HEK293 (cell line): ENCODE data around the gene CPLANE1.

ENCODE experiments used
- TCF7L2 ChIP-seq: IDR thresholded peaks from 2 replicates; pipeline ENCODE4 v1.6.1; 2011; ENCODE audit warnings: low read depth, mild to moderate bottlenecking, inconsistent platforms, low read length, moderate library complexity, borderline replicate concordance
- YY1 ChIP-seq: fragments of 450-650 bp; formaldehyde crosslinking; IDR thresholded peaks from 2 replicates; pipeline ENCODE4 v1.5.1; 2018; ENCODE audit warnings: missing biosample characterization, missing genetic modification characterization
- ZNF423 ChIP-seq: fragments of 450-650 bp; formaldehyde crosslinking; IDR thresholded peaks from 2 replicates; pipeline ENCODE4 v1.5.1; 2016; ENCODE audit warnings: missing biosample characterization, missing genetic modification characterization
- ZNF629 ChIP-seq: fragments of 450-650 bp; formaldehyde crosslinking; IDR thresholded peaks from 2 replicates; pipeline ENCODE4 v1.5.1; 2017; ENCODE audit warnings: missing biosample characterization, missing genetic modification characterization
- TF ChIP-seq, protein P1 (sequence below): fragments of 450-650 bp; formaldehyde crosslinking; IDR thresholded peaks from 2 replicates; pipeline ENCODE4 v1.5.1; 2016; ENCODE audit warnings: missing biosample characterization, missing genetic modification characterization

DNA sequence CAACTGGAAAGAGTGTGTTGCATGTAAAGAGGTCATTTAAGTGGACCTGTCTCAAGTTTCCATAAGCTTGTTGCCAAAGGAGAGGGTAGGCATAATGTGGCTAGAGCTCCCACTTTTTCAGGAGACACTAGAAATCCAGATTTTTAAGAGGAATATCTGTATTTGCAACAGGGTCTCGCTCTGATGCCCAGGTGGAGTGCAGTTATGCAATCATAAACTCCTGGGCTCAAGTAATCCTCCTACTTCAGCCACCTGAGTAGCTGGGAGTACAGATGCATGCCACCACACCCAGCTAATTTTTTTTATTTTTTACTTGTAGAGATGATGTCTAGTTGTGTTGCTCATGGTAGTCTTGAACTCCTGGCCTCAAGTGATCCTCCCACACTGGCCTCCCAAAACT is 189.1 kb downstream of the CPLANE1 start:
- TF ChIP-seq ZNF423 (tag by site-specific recombination) = no peak
- no peak for TF ChIP-seq TCF7L2
- TF ChIP-seq ZNF629 (tag by site-specific recombination) = no peak
- TF ChIP-seq YY1 = no peak
- TF ChIP-seq, protein P1, sequence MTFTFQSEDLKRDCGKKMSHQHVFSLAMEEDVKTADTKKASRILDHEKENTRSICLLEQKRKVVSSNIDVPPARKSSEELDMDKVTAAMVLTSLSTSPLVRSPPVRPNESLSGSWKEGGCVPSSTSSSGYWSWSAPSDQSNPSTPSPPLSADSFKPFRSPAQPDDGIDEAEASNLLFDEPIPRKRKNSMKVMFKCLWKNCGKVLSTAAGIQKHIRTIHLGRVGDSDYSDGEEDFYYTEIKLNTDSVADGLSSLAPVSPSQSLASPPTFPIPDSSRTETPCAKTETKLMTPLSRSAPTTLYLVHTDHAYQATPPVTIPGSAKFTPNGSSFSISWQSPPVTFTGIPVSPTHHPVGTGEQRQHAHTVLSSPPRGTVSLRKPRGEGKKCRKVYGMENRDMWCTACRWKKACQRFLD = no peak
